HG03097 (cell line): ENCODE data around the gene ARSG.
"Not testable (repeated sequence)": the region's sequence is repeated elsewhere in the genome, so short reads cannot be mapped to it uniquely, and the experiment has no call there.

ENCODE experiments used
- ATAC-seq: cut with Tn5 transposase; IDR thresholded peaks from one replicate; pipeline ENCODE4 v1.9.1; 2021; ENCODE audit not compliant: unreplicated experiment, low FRiP score

Gene ARSG

DNA sequence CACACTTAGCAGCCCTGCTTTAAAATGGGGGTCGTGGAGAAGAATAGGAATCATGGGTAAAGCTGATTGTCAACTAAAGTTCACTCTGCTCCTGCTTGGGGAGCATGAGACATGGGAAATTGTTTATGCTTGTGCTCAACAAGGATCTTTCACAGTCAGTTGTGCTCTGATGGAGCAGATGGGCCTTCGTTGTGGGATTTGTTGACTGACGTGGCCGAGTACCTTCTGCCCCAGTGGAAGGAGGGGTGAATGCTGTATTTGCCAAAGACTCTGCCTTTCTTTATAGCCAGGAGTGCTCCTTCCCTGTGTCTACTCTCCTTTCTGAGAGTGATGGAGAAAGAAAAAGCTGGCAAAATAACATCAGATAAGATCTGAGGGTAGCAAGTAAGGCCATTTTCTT lies 11.4 kb downstream of the ARSG start:
- ATAC-seq = no peak

DNA sequence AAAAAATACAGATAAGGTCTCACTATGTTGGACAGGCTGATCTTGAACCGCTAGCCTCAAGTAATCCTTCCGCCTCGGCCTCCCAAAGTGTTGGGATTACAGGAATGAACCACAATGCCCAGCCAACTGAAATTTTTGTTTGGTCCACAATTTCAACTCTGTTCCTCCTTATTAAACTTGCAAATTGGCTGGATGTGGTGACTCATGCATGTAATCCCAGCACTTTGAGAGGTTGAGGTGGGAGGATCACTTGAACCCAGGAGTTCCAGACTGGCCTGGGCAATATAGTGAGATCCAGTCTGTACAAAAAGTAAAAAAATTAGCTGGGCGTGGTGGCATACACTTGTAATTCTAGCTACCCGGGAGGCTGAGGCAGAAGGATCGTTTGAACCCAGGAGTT lies 13.4 kb downstream of the ARSG start:
- no peak for ATAC-seq

- no peak for ATAC-seq
Measured at GRCh38 chr17:68305142-68305541, 13.8 kb downstream of the ARSG start.

DNA sequence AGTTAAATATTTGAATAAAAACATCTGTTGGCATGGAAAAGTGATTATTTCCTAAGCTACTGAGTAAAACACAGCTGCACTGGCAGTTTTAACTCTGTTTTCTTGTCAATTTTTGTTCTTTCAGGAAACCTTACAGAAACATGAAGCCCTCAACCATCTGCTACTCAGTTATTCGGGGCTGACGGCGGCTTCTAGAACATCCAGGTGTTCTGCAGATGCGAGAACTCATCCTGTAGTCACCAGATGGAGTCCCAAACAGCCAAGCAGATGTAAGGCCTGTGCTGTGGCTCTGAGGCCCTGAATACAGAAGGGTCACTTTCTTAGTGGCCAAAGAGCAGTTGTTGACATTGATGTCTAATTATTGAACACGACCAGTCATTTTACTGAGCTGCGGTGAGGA lies 15.5 kb downstream of the ARSG start:
- ATAC-seq = no peak

DNA sequence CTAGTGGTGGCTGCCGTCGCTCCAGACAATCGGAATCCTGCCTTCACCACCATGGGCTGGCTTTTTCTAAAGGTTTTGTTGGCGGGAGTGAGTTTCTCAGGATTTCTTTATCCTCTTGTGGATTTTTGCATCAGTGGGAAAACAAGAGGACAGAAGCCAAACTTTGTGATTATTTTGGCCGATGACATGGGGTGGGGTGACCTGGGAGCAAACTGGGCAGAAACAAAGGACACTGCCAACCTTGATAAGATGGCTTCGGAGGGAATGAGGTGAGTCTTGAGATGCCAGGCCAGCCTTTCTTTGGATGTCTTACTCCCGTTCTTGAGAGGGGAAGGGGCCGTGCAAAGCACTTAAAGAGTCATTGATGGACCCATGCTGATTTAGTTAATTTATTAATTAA lies 16.1 kb downstream of the ARSG start:
- no peak for ATAC-seq

DNA sequence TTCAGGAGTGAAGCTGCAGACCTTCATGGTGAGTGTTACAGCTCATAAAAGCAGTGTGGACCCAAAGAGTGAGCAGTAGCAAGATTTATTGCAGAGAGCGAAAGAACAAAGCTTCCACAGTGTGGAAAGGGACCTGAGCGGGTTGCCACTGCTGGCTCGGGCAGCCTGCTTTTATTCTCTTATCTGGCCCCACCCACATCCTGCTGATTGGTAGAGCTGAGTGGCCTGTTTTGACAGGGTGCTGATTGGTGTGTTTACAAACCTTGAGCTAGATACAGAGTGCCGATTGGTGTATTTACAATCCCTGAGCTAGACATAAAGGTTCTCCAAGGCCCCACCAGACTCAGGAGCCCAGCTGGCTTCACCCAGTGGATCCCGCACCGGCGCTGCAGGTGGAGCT lies 17.2 kb downstream of the ARSG start:
- ATAC-seq = not testable (repeated sequence)

DNA sequence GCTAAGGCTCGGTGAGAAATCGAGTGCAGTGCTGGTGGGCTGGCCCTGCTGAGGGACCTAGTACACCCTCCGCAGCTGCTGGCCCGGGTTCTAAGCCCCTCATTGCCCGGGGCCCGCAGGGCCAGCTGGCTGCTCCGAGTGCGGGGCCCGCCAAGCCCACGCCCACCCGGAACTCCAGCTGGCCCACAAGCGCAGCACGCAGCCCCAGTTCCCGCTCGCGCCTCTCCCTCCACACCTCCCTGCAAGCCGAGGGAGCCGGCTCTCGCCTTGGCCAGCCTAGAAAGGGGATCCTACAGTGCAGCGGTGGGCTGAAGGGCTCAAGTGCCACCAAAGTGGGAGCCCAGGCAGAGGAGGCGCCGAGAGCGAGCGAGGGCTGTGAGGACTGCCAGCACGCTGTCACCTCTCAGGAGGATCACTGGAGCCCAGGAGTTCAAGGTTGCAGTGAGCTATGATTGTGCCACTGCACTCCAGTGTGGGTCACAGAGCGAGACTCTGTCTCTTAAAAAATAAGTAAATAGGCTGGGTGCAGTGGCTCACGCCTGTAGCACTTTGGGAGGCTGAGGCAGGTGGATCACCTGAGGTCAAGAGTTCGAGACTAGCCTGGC lies 17.9 kb downstream of the ARSG start:
- ATAC-seq = not testable (repeated sequence)

DNA sequence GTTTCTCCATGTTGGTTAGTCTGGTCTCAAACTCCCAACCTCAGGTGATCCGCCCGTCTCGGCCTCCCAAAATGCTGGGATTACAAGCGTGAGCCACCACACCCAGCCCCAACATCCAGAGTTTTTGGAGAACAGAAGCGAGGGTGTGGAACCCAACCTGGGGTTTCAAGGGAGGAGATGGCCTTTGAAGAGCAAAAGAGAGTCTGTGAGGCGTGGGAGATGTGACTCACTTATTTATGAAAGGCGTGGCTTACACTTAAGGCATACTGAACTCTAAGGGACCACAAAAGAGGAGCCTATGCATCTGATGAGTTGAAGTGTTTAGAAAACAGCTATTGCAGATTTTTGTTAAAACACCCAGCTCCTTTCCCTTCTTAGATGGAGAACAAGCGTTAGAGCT lies 18.9 kb downstream of the ARSG start:
- no peak for ATAC-seq

DNA sequence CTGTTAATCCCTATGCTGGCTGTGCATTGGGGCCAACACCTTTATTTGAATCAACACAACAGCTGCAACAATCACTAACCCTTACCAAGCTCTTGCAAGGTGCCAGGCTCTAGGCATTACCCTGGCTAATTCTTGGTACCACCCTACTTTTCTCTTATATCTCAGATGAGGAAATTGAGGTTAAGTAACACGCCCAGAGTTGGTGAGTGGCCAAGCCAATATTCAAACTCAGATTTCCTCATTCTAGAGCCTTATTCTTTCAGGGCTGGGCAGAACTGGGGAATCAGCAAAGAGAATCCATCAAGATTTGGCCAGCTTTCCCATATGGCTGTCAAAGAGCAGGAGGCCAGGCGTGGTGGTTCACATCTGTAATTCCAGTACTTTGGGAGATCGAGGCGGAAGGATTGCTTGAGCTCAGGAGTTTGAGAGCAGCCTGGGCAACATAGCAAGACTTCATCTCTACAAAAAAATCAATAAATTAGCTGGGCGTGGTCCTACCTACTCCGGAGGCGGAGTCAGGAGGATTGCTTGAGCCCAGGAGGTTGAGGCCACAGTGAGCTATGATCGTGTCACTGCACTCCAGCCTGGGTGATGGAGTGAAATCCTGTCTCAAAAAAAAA lies 23.7 kb downstream of the ARSG start:
- ATAC-seq = no peak

DNA sequence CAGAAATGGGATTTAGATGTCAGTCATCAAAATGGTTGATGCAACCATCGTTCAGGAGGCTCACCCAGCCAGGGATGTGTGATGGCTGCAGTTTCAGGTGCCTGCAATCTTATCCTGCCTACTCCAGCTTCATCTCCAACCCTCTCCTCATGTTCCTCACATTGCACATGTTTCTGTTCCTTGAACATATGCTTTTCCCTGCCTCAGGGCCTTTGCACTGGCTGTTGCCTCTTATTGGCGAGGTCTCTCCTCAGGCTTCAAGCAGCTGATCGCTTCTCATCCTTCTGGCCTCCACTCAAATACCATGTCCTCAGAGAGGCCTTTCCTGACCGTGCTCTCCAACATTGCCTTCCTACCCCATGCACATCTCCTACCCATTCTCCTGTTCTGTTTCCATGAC lies 24.6 kb downstream of the ARSG start:
- ATAC-seq = no peak

DNA sequence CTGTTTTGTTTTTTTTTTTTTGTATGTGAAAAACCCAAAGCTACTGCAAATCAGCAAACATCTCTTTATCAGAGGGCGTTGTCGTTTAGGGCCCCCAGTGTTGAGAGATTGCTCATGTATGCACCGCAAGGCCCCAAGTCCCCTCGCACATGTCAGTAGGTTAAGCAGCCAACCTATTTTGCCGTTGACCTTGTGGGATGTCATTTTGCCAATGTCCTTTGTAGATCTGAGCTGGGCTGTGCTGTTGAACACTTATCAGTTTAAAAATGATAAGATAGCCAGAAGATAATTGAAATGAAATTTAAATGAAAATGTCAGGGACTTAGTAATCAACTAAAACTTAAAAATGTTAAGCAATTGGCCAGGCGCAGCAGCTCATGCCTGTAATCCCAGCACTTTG lies 26.2 kb downstream of the ARSG start:
- ATAC-seq = no peak

DNA sequence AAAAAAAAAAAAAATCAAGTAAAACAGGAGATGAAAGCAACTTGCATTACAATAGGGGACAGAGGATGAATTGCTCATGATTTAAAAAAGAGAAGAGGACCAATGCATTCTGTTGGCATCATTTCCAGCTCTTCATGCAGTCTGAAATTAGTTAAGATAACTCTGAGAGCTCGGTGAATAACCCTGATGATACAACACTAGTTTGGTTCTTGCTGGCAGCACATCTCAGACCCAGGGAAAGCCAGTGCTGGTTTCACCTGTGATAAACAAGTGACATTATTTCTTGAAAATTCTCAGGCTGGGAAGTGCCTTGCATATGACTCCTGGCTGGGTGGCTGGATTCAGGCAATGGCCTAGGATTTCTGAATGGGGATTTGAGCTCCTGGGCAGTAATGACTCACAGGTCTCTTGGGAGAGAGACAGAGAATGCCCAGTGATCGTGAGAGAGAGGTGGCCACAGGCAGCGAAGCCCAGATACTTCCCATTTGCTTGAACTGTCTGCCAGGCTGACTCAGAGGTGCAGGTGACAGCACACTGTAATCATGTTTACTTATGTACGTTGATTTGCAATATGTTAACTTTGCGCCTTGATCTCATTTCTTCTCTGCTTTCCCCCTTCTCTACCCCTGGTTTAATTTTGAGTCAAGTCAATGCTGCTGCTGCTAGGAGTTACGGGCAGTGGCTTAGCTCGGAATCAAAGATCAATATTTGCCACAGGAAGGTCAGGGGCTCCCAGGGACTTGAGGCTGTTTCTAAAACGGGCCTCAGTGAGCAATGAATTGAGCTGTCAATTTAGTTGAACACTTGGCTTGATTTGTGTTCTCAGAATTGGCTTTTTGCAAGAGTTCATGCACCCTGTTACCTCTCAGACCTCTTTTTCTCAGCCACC lies 27.1 kb downstream of the ARSG start:
- ATAC-seq = no peak

DNA sequence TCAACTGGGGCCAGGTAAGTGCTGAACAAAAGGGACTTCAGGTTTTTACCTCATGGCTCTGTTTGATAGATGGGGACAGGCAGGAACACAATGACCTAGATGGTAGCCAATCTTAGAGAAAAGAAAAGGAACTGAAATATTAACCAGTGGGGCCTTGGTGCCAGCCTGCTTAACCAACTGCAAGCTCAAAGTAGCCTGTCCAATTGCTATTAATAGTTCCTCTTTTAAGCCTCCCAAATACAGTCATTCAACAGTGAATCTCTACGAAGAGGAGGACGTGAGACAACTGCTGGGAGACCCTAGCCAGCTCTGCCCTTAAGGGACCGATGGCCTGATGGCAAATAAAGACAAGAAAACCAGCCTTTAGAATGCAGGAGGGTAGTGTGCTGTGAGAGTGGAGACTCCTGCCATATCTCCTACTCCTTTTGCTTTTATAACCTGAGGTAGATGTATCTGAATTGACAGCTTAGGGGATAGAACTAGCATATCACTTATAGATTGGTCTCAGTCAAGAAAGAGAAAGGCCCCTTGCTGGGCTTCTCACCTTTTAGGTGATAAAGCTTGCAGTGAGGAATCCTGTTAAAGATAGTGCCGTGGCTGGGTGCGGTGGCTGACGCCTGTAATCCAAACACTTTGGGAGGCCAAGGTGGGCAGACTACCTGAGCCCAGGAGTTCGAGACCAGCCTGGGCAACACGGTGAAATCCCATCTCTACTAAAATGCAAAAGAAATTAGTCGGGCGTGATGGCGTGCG lies 28.3 kb downstream of the ARSG start:
- no peak for ATAC-seq

GRCh38 chr17:68320311-68320865 lies 29.1 kb downstream of the ARSG start:
- no peak for ATAC-seq

DNA sequence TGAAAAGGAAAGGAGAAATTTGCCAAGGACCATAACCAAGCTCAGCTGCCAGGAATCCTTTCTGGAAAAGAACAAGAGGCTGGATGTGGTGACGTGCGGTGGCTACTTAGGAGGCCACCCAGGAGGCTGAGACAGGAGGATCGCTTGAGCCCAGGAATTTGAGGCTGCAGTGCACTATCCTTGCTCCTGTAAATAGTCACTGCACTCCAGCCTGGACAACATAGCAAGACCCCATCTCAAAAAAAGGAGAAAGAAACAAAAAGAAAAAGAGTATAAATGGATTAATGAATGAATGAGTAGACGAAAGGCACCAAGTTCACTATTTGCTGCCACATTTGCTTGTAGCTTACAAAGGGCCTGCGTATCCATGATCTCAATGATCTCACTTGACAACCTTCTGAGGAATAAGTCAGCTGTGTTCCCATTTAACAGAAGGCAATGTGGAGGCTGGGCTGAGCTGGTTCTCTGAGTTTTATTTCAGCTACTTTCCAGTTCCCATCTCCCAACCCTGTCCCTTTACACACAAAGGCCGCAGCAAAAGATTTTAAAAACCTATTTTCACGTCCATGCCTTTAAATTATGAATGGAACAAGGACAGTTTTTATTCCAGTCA lies 29.8 kb downstream of the ARSG start:
- no peak for ATAC-seq

- no peak for ATAC-seq
Measured at GRCh38 chr17:68321556-68321954, 30.3 kb downstream of the ARSG start.

GRCh38 chr17:68322630-68323029 lies 31.3 kb downstream of the ARSG start:
- no peak for ATAC-seq

- no peak for ATAC-seq
Measured at GRCh38 chr17:68324114-68324513, 32.8 kb downstream of the ARSG start.

DNA sequence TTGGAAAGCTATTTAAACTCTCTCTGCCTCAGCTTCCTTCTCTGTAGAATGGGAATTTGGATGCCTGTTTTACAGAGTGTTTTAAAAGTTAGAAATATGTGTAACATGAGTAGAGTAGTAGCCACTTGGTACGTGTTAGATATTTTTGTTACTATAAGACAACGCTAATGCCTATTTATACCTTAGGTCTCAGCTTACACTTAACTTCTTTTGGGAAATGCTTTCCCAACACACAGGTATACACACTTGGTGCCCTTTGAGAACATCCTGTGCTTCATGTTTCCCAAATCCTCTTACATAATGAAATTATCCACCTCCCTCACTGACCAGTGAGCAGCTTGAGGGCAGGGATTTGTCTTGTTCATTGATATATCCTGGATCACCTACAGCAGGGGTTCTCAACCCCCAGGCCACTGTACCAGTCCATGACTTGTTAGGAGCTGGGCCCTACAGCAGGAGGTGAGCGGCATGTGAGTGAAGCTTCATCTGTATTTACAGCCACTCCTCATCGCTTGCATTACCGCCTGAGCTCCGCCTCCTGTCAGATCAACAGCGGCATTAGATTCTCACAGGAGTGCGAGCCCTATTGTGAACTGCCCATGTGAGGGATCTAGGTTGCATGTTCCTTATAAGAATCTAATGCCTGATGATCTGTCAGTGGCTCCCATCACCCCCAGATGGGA lies 33.5 kb downstream of the ARSG start:
- ATAC-seq = no peak

GRCh38 chr17:68325961-68326360 lies 34.7 kb downstream of the ARSG start:
- no peak for ATAC-seq
